KMS-11 (cell line): ENCODE data around the gene NAV2.

Experiments
- H2AFZ ChIP-seq: fragments of 200-600 bp; sonication (generic); 2 replicates; pipeline ENCODE4 v1.6.1; 2016; ENCODE audit warnings: antibody characterized with exemption, mixed run types, low read depth
- H3K27ac ChIP-seq: fragments of 200-600 bp; sonication (generic); 2 replicates; pipeline ENCODE4 v1.6.1; 2016; ENCODE audit warnings: mild to moderate bottlenecking, mixed run types
- H3K27me3 ChIP-seq: fragments of 200-600 bp; sonication (generic); 2 replicates; pipeline ENCODE4 v1.6.1; 2017; ENCODE audit warnings: mild to moderate bottlenecking, low read depth, mixed run types, moderate library complexity; ENCODE audit not compliant: insufficient read depth
- H3K36me3 ChIP-seq: fragments of 200-600 bp; sonication (generic); 2 replicates; pipeline ENCODE4 v1.6.1; 2017; ENCODE audit warnings: mild to moderate bottlenecking, mixed run types; ENCODE audit not compliant: insufficient read depth
- H3K4me1 ChIP-seq: fragments of 200-600 bp; sonication (generic); 2 replicates; pipeline ENCODE4 v1.6.1; 2016; ENCODE audit warnings: mild to moderate bottlenecking, low read depth, mixed run types; ENCODE audit not compliant: poor library complexity, severe bottlenecking
- H3K4me2 ChIP-seq: fragments of 200-600 bp; sonication (generic); 2 replicates; pipeline ENCODE4 v1.7.0; 2016; ENCODE audit warnings: mild to moderate bottlenecking, mixed run types
- H3K4me3 ChIP-seq: fragments of 200-600 bp; sonication (generic); IDR thresholded peaks from 2 replicates; pipeline ENCODE4 v1.6.1; 2017; ENCODE audit warnings: low read depth, low read length, mixed read lengths; ENCODE audit not compliant: insufficient read depth
- H3K79me2 ChIP-seq: fragments of 200-600 bp; sonication (generic); 2 replicates; pipeline ENCODE4 v1.6.1; 2016; ENCODE audit warnings: low read depth, mixed run types; ENCODE audit not compliant: insufficient read depth
- H3K9ac ChIP-seq: fragments of 200-600 bp; sonication (generic); 2 replicates; pipeline ENCODE4 v1.6.1; 2016; ENCODE audit warnings: mild to moderate bottlenecking, mixed run types
- H4K20me1 ChIP-seq: fragments of 200-600 bp; sonication (generic); 2 replicates; pipeline ENCODE4 v1.6.1; 2016; ENCODE audit warnings: mild to moderate bottlenecking, mixed run types; ENCODE audit not compliant: insufficient read depth
- TF ChIP-seq, protein P1 (sequence below): fragments of 200-600 bp; sonication (generic); conservative IDR thresholded peaks from 2 replicates; pipeline ENCODE4 v1.6.1; 2017; ENCODE audit warnings: low read depth, mild to moderate bottlenecking, antibody characterized with exemption, low read length, moderate library complexity, mixed read lengths

Gene NAV2

DNA sequence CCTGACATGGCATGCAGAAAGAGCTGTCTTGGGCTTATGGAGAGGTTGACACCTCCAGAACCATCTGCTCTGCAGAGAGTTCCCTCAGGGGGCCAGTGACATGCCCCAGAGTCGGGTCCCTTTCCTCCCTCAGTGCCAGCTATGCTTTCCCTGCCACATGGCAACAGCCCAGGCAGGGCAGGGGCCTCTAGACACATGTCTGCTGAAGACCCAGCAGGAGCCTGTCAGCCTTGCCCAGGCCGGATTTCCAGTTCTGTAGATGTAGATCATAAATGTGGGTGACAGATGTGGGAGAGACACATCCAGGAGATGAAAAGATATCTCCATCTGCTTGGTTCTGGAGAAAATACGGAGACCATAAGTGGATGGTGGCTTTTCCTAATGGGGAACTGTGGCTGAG, 25.5 kb downstream of the NAV2 start:
- no peak overlapping the region for H3K4me2 ChIP-seq
- H3K27ac ChIP-seq, result no peak overlapping the region
- no peaks in the 10 kb centered on the region for H3K36me3 ChIP-seq
- TF ChIP-seq, protein P1, sequence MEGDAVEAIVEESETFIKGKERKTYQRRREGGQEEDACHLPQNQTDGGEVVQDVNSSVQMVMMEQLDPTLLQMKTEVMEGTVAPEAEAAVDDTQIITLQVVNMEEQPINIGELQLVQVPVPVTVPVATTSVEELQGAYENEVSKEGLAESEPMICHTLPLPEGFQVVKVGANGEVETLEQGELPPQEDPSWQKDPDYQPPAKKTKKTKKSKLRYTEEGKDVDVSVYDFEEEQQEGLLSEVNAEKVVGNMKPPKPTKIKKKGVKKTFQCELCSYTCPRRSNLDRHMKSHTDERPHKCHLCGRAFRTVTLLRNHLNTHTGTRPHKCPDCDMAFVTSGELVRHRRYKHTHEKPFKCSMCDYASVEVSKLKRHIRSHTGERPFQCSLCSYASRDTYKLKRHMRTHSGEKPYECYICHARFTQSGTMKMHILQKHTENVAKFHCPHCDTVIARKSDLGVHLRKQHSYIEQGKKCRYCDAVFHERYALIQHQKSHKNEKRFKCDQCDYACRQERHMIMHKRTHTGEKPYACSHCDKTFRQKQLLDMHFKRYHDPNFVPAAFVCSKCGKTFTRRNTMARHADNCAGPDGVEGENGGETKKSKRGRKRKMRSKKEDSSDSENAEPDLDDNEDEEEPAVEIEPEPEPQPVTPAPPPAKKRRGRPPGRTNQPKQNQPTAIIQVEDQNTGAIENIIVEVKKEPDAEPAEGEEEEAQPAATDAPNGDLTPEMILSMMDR, result no peak
- H3K4me1 ChIP-seq, result no peaks in the 10 kb centered on the region
- no peak overlapping the region for H3K9ac ChIP-seq
- H3K79me2 ChIP-seq, result no peaks in the 10 kb centered on the region
- H3K4me3 ChIP-seq, result no peak overlapping the region
- no peaks in the 10 kb centered on the region for H3K27me3 ChIP-seq
- H4K20me1 ChIP-seq, result no peaks in the 10 kb centered on the region
- no peak overlapping the region for H2AFZ ChIP-seq

DNA sequence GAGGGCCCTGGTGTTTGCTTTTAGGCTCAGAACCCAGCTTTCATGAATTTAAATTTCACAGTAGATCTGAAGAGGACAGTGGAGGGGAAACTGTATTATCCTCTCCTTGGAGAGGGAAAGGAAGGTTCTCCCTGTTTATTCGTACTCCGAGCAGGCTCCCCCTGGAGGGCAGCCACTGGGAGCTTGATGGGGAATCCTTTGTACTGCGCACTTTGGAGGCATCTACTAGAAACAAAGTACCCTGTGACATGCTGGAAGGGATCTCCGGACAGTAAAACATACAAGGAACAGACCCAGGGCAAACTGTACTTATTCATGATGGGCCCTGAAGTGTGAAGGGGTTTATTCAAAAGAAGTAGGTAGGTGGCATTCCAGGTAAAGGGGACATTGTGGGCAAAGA, 27.2 kb downstream of the NAV2 start:
- Histone ChIP-seq H3K4me1 (no peaks in the 10 kb centered on the region), H3K27ac (no peak overlapping the region), H4K20me1 (no peaks in the 10 kb centered on the region), H3K27me3 (no peaks in the 10 kb centered on the region), H3K4me3 (no peak overlapping the region), H3K79me2 (no peaks in the 10 kb centered on the region), H3K9ac (no peak overlapping the region), H3K36me3 (no peaks in the 10 kb centered on the region), H3K4me2 (no peak overlapping the region), H2AFZ (no peak overlapping the region)
- TF ChIP-seq, protein P1, result no peak

DNA sequence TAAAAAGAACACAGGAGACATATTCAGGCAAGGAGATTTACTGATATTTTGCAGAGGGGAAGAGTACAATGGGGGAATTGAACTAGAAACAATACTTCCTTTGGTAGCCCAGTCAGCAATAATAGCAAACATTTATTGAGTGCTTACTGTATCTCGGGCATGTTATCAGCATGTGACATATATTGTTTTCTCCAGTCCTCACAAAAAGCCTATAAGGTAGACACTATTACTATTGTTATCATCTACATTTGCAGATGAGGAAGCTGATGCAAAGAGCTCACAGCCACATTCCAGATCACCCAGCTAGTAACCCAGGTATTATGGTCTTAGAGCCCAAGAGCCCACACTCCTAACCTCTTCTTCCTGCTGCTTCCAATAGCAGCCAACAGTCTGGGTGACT, 27.9 kb downstream of the NAV2 start:
- TF ChIP-seq, protein P1, result no peak
- Histone ChIP-seq H3K36me3 (no peaks in the 10 kb centered on the region), H2AFZ (no peak overlapping the region), H3K27ac (no peak overlapping the region), H4K20me1 (no peaks in the 10 kb centered on the region), H3K9ac (no peak overlapping the region), H3K4me2 (no peak overlapping the region), H3K4me1 (no peaks in the 10 kb centered on the region), H3K27me3 (no peaks in the 10 kb centered on the region), H3K4me3 (no peak overlapping the region), H3K79me2 (no peaks in the 10 kb centered on the region)

DNA sequence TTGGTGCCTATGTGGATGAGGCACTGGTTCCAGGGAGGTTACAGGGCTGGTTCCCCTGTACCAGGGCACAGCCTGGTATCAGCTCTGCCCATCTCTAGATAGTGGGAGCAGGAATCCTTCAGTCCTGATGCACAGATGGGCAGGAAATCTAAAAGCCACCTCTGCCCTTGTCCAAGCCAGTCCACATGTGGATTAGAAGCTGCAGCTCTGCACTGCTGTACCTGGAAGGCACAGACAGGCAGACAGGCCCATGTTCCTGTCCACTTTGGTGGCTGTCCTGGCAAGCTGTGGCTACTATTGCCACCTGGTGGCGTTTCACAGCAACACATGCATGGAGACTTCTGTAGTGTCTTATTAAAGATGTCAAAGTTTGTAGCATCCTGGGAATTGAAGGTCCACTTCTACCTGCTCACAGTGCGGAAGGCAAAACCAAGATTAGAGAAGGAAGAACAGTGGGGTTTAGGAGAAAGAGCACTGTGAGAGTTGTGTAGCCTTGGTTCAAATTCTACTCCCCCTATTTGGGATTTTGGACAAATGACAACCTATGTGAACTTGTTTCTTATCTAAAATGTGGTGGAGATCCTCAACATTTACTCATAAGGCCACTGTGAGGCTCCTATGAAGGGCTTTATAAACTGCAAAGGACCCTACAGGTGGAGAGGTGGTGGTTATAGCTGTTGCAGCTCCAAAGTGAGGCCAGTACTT, 30.1 kb downstream of the NAV2 start:
- no peaks in the 10 kb centered on the region for H3K79me2 ChIP-seq
- H4K20me1 ChIP-seq, result no peaks in the 10 kb centered on the region
- H3K36me3 ChIP-seq, result no peaks in the 10 kb centered on the region
- H3K9ac ChIP-seq, result no peak overlapping the region
- H2AFZ ChIP-seq, result no peak overlapping the region
- TF ChIP-seq, protein P1, result peak; percentile 85
- H3K4me2 ChIP-seq, result no peak overlapping the region
- H3K27ac ChIP-seq, result no peak overlapping the region
- H3K4me3 ChIP-seq, result no peak overlapping the region
- H3K27me3 ChIP-seq, result no peaks in the 10 kb centered on the region
- H3K4me1 ChIP-seq, result no peaks in the 10 kb centered on the region
